T-cell (primary cell): ENCODE data around the gene PLCL1. TPM values are rescaled to one million over a fixed set of nuclear protein-coding genes. Genes with fewer than 3 reads are reported as not detected.

Source experiments
- ATAC-seq, 4 experiments: fragments of 200-7000 bp in 3 of 4; fragments of 150-1000 bp in 1 of 4; cut with Tn5 transposase; replicated peaks in 1 of 4; 1 replicate in 3 of 4; 2 replicates in 1 of 4; pipeline ENCODE4 v1.10.0; 2021; ENCODE audit warnings: moderate library complexity in 3 of 4, mild to moderate bottlenecking in 2 of 4, moderate number of reproducible peaks in 1 of 4
- CTCF ChIA-PET, 2 donors: fragments of 300-600 bp; sonication (Branson Sonifier 250); formaldehyde crosslinking; loops; one replicate each; lab custom pipeline; 2022; ENCODE audit warnings: antibody characterized with exemption in 2 of 2; lab: Charles Lee
- POLR2A ChIA-PET, 2 donors: fragments of 300-600 bp; sonication (Branson Sonifier 250); formaldehyde crosslinking; loops; one replicate each; lab custom pipeline; 2022; ENCODE audit warnings: antibody characterized with exemption in 2 of 2; lab: Charles Lee
- DNase-seq, 35 experiments: peaks; one replicate each; pipeline versions ENCODE4 v3.0.0 to v3.0.0-alpha.2; 2013 to 2023
- H3K27ac ChIP-seq: one replicate; pipeline ENCODE4 v1.5.1; 2013; ENCODE audit warnings: low read length
- H3K27me3 ChIP-seq, 2 experiments: replicated peaks in 1 of 2; 1 replicate in 1 of 2; 2 replicates in 1 of 2; pipeline versions ENCODE4 v1.6.1 to v1.7.0; 2013; ENCODE audit warnings: low read length in 1 of 2, mixed read lengths in 1 of 2; ENCODE audit not compliant: control insufficient read depth in 2 of 2, insufficient read depth in 2 of 2; ENCODE audit errors: extremely low read depth in 1 of 2
- H3K36me3 ChIP-seq, 2 donors: 1 replicate in 1 of 2; 2 replicates in 1 of 2; pipeline versions ENCODE4 v1.6.1 to v1.7.0; 2013; ENCODE audit warnings: low read length in 1 of 2; ENCODE audit not compliant: control insufficient read depth in 2 of 2, insufficient read depth in 1 of 2; ENCODE audit errors: extremely low read depth in 1 of 2
- H3K4me1 ChIP-seq, 2 experiments: 1 replicate in 1 of 2; 2 replicates in 1 of 2; pipeline versions ENCODE4 v1.6.1 to v1.7.0; 2013; ENCODE audit warnings: low read length in 2 of 2, mixed read lengths in 1 of 2; ENCODE audit not compliant: insufficient read depth in 2 of 2, control insufficient read depth in 1 of 2; ENCODE audit errors: extremely low read depth in 1 of 2
- H3K4me3 ChIP-seq, 2 donors: 1 replicate in 1 of 2; 2 replicates in 1 of 2; pipeline versions ENCODE4 v1.5.1 to v1.7.0; 2013; ENCODE audit warnings: mild to moderate bottlenecking in 2 of 2, low read length in 1 of 2, moderate library complexity in 1 of 2; ENCODE audit not compliant: control insufficient read depth in 1 of 2; ENCODE audit errors: extremely low read depth in 1 of 2
- H3K9me3 ChIP-seq: 2 replicates; pipeline ENCODE4 v1.7.0; 2013
- H3K27ac Mint-ChIP-seq, 2 donors: one replicate each; pipeline ENCODE4 v1.8.0; 2020 to 2021; ENCODE audit warnings: mild to moderate bottlenecking in 2 of 2, mixed read lengths in 2 of 2
- H3K27me3 Mint-ChIP-seq, 2 donors: one replicate each; pipeline ENCODE4 v1.8.0; 2021 to 2022; ENCODE audit warnings: mixed read lengths in 2 of 2
- H3K36me3 Mint-ChIP-seq: one replicate; pipeline ENCODE4 v1.8.0; 2021; ENCODE audit warnings: mixed read lengths
- H3K4me1 Mint-ChIP-seq, 3 donors: one replicate each; pipeline ENCODE4 v1.8.0; 2020 to 2022; ENCODE audit warnings: mixed read lengths in 3 of 3, mild to moderate bottlenecking in 1 of 3
- H3K4me3 Mint-ChIP-seq, 3 donors: one replicate each; pipeline ENCODE4 v1.8.0; 2020 to 2022; ENCODE audit warnings: mild to moderate bottlenecking in 3 of 3, mixed read lengths in 3 of 3, moderate library complexity in 3 of 3
- H3K9me3 Mint-ChIP-seq, 3 donors: one replicate each; pipeline ENCODE4 v1.8.0; 2020 to 2022; ENCODE audit warnings: mixed read lengths in 3 of 3
- WGBS: methylation state at CpG from one replicate; pipeline ENCODE4 v1.1.5; 2013; ENCODE audit warnings: missing lambda C conversion rate; ENCODE audit not compliant: insufficient coverage; 5-methylcytosine and 5-hydroxymethylcytosine counted together
- total RNA-seq, 35 experiments: library from RNA in 6 of 35; stranded (reverse) in 6 of 35; fragments of 120-200 nt in 1 of 35; gene quantifications; one replicate each; pipeline versions ENCODE4 v1.2.1 to v1.2.4 and lab custom pipeline; 2013 to 2026

Gene PLCL1
- total RNA-seq, 5 donors from 2014 or later (not counting 1 experiment from before 2014, with no cell fraction given) = 15.3 to 24.7 (median 20.3) TPM

DNA sequence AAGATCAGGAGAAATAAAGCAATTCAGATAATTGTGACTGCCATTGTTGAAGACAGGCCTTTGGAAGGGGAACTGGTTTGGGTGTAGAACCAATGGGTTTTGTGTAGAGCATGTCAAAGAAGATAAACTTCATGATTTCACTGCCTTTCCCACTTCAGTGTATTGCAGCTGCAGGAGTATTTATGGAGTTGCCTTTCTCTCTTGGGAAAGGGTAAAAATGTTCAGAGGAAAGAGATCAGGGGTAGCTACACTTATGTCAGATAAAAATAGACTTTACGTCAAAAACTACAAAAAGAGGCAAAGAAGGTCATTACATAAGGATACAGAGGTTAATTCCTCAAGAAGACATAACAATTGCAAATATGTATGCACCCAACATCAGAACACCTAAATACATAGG, 249.4 kb downstream of the PLCL1 start:
- Histone ChIP-seq H3K4me1 (no peaks in the 10 kb centered on the region), H3K27ac (no peak overlapping the region), H3K4me3 (no peak overlapping the region), H3K36me3 (no peaks in the 10 kb centered on the region), H3K27me3 (no peaks in the 10 kb centered on the region), H3K9me3 (no peaks in the 10 kb centered on the region)
- no peaks in the 10 kb centered on the region for H3K27me3 Mint-ChIP-seq
- CTCF ChIA-PET = interaction anchor here in 1 of 2 donors (1.0 to 1.6 kb wide), 3 partner anchors 202 to 207 kb away, joined by 3 read pairs; no protein-coding TSS in a partner anchor
- ATAC-seq (no peak), DNase-seq (no peak)
- no peaks in the 10 kb centered on the region for H3K9me3 Mint-ChIP-seq
- H3K36me3 Mint-ChIP-seq = peaks cover 3% of the 10 kb centered on the region
- H3K27ac Mint-ChIP-seq = peak overlapping the region in 1 of 2 donors; percentile 6
- H3K4me3 Mint-ChIP-seq = no peak overlapping the region
- peaks cover 16 to 29% (median 27%) of the 10 kb centered on the region in 3 donors for H3K4me1 Mint-ChIP-seq
- POLR2A ChIA-PET = no interaction called here
- WGBS = no CpG with 5 or more reads among the region's 1 CpG

DNA sequence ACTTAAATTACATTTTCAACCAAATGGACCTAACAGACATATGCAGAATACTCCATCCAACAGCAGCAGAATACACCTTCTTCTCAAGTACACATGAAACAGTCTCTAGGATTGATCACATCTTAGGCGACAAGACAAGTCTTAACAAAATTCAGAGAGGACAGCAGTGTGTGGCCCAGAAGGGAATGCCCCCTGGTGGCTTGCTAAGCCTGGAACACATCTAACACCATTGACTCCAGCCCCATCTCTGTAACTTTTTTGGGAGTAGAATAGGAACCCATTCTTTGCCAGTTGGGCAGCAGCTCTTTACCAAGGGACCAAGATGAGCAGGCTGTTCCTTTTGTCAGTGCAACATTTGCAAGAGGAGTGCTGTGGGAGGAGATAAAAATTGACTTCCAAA, 249.9 kb downstream of the PLCL1 start:
- H3K27ac Mint-ChIP-seq = no peak overlapping the region
- ChIA-PET POLR2A (no interaction called here), CTCF (interaction anchor here (0.7 to 1.3 kb wide), 3 partner anchors 23 to 254 kb away, joined by 3 to 4 read pairs (median 3); no protein-coding TSS in a partner anchor)
- DNase-seq (peak in 33 of 35 experiments; percentile 7 to 66 (median 37)), ATAC-seq (peak in 2 of 4 experiments; percentile 74 to 82)
- no peak overlapping the region for H3K27ac ChIP-seq
- H3K36me3 ChIP-seq = no peaks in the 10 kb centered on the region
- H3K4me1 ChIP-seq = no peaks in the 10 kb centered on the region
- no peaks in the 10 kb centered on the region for H3K9me3 Mint-ChIP-seq
- no peak overlapping the region for H3K4me3 Mint-ChIP-seq
- no peak overlapping the region for H3K4me3 ChIP-seq
- H3K4me1 Mint-ChIP-seq = peaks cover 16 to 27% (median 22%) of the 10 kb centered on the region in 3 donors
- H3K27me3 Mint-ChIP-seq = no peaks in the 10 kb centered on the region
- WGBS = no CpG with 5 or more reads among the region's 1 CpG
- no peaks in the 10 kb centered on the region for H3K27me3 ChIP-seq
- H3K36me3 Mint-ChIP-seq = peaks cover 3% of the 10 kb centered on the region
- H3K9me3 ChIP-seq = no peaks in the 10 kb centered on the region

DNA sequence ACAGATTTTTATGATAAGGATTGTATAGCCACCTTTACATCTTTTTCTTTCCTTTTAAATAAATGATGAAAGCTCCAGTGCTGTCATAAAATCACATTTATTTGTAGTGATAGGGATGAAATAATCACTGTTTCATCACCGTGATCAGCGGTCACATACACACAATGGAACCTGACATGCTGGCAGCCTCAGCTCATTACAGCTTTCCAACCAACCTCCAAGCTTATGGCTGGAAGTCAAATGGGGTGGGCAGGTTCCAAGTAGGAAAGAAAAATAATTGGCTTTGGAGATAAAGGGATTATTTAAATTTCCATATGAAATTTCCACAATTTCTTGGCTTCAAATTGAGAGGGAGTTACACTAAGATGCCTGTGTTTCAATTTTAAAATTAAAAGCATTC, 251.3 kb downstream of the PLCL1 start:
- ATAC-seq (no peak), DNase-seq (no peak)
- Histone ChIP-seq H3K36me3 (no peaks in the 10 kb centered on the region), H3K4me1 (no peaks in the 10 kb centered on the region), H3K27me3 (no peaks in the 10 kb centered on the region), H3K9me3 (no peaks in the 10 kb centered on the region), H3K4me3 (no peak overlapping the region), H3K27ac (no peak overlapping the region)
- peaks cover 3% of the 10 kb centered on the region for H3K36me3 Mint-ChIP-seq
- H3K27me3 Mint-ChIP-seq = no peaks in the 10 kb centered on the region
- H3K4me1 Mint-ChIP-seq = peaks cover 14 to 26% (median 16%) of the 10 kb centered on the region in 3 donors
- WGBS = no CpG with 5 or more reads among the region's 2 CpGs
- H3K4me3 Mint-ChIP-seq = no peak overlapping the region
- no peaks in the 10 kb centered on the region for H3K9me3 Mint-ChIP-seq
- no peak overlapping the region for H3K27ac Mint-ChIP-seq
- ChIA-PET CTCF (interaction anchor here (1.1 to 2.3 kb wide), 2 partner anchors 9 to 208 kb away, joined by 4 to 5 read pairs; no protein-coding TSS in a partner anchor), POLR2A (no interaction called here)

DNA sequence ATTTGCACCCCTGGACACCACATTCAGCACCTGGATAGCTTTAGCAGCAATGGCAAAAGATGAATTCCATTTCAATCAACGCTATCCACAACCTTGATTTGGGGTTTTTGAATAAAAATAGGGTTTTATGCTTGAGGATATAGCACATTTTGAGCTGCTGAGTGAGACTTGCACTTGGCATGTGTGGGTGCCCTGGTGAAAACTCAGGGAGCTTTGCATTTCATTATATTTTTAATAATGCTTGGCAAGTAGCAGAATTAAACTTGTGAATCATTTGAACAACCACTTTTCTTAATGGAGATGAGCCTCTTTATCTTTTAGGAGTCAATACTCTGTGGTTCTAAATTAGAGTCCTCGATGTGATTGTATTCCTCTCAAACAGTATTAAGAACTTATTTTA, 252.4 kb downstream of the PLCL1 start:
- no peak overlapping the region for H3K27ac Mint-ChIP-seq
- no peak overlapping the region for H3K27ac ChIP-seq
- no peaks in the 10 kb centered on the region for H3K9me3 ChIP-seq
- peaks cover 5% of the 10 kb centered on the region for H3K36me3 Mint-ChIP-seq
- H3K4me3 ChIP-seq = no peak overlapping the region
- CTCF ChIA-PET = interaction anchor here (0.6 to 2.3 kb wide), 3 partner anchors 8 to 209 kb away, joined by 3 to 5 read pairs (median 4); no protein-coding TSS in a partner anchor
- H3K4me3 Mint-ChIP-seq = no peak overlapping the region
- no peak for DNase-seq
- no CpG with 5 or more reads among the region's 2 CpGs for WGBS
- no peaks in the 10 kb centered on the region for H3K4me1 ChIP-seq
- no peaks in the 10 kb centered on the region for H3K9me3 Mint-ChIP-seq
- H3K36me3 ChIP-seq = no peaks in the 10 kb centered on the region
- H3K27me3 Mint-ChIP-seq = no peaks in the 10 kb centered on the region
- POLR2A ChIA-PET = interaction anchor here in 1 of 2 donors (0.5 kb wide), 1 partner anchor 267 kb away, joined by 3 read pairs; no protein-coding TSS in a partner anchor
- no peaks in the 10 kb centered on the region for H3K27me3 ChIP-seq
- no peak for ATAC-seq
- H3K4me1 Mint-ChIP-seq = peaks cover 14 to 26% (median 16%) of the 10 kb centered on the region in 3 donors

GRCh38 chr2:198059800-198060199, 255.4 kb downstream of the PLCL1 start:
- H3K9me3 Mint-ChIP-seq = no peaks in the 10 kb centered on the region
- peaks cover 7% of the 10 kb centered on the region for H3K36me3 Mint-ChIP-seq
- ChIA-PET CTCF (no interaction called here), POLR2A (no interaction called here)
- H3K4me1 Mint-ChIP-seq = peaks cover under 1 to 15% (median 6%) of the 10 kb centered on the region in 3 donors
- Histone ChIP-seq H3K36me3 (no peaks in the 10 kb centered on the region), H3K27ac (no peak overlapping the region), H3K4me3 (no peak overlapping the region), H3K27me3 (no peaks in the 10 kb centered on the region), H3K9me3 (no peaks in the 10 kb centered on the region), H3K4me1 (no peaks in the 10 kb centered on the region)
- H3K4me3 Mint-ChIP-seq = no peak overlapping the region
- WGBS = 78% methylated on average over 7 of the region's 7 CpGs
- no peak for DNase-seq
- ATAC-seq = no peak
- no peak overlapping the region for H3K27ac Mint-ChIP-seq
- no peaks in the 10 kb centered on the region for H3K27me3 Mint-ChIP-seq

DNA sequence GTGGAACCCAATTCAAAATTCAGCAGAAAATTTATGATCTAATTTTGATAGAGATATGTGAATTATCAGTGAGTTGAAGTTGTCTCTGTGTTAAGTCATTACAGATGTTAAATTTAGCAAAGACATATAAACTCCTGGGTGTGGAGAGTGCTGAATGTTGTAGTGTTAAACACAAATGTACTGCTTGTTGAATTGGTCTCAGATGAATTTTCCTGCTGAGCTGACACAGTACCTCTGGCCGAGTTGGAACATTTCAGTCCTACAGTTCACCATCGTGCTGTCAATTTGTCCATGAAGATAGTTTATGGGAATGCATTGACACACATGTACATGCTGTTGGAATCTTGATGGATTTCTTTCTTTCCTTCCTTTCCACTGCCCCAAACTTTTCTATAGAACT, 255.9 kb downstream of the PLCL1 start:
- H3K9me3 ChIP-seq = no peaks in the 10 kb centered on the region
- ATAC-seq (no peak), DNase-seq (no peak)
- Mint-ChIP-seq H3K4me1 (peaks cover 0 to 12% (median 5%) of the 10 kb centered on the region in 3 donors), H3K27ac (no peak overlapping the region), H3K9me3 (no peaks in the 10 kb centered on the region), H3K27me3 (no peaks in the 10 kb centered on the region), H3K36me3 (peaks cover 7% of the 10 kb centered on the region), H3K4me3 (no peak overlapping the region)
- CTCF ChIA-PET = no interaction called here
- 100% methylated on average over 1 of the region's 2 CpGs for WGBS
- H3K27me3 ChIP-seq = no peaks in the 10 kb centered on the region
- no peaks in the 10 kb centered on the region for H3K4me1 ChIP-seq
- no peak overlapping the region for H3K27ac ChIP-seq
- H3K36me3 ChIP-seq = no peaks in the 10 kb centered on the region
- H3K4me3 ChIP-seq = no peak overlapping the region
- POLR2A ChIA-PET = no interaction called here
